NCI-H2227 (cell line): ENCODE measurements around the gene CTH.
"Not testable (repeated sequence)": the region's sequence is repeated elsewhere in the genome, so short reads cannot be mapped to it uniquely, and the experiment has no call there.

Experiments used
- DNase-seq: peaks from one replicate; lab custom pipeline; 2025; ENCODE audit not compliant: unreplicated experiment; lab: John Stamatoyannopoulos, UW

CTH gene

GRCh38 chr1:70405780-70406416 is 5.2 kb upstream of the CTH start:
- DNase-seq = no peak

- no peak for DNase-seq
These were observed 1.9 kb upstream of the CTH start for GRCh38 chr1:70409136-70409535.

- DNase-seq = no peak
These were observed 334 bp downstream of the CTH start for GRCh38 chr1:70411360-70411844.

GRCh38 chr1:70415882-70416281 is 4.8 kb downstream of the CTH start:
- DNase-seq = no peak

GRCh38 chr1:70418973-70419734 is 8.1 kb downstream of the CTH start:
- not testable (repeated sequence) for DNase-seq

GRCh38 chr1:70420320-70420719 is 9.3 kb downstream of the CTH start:
- no peak for DNase-seq

GRCh38 chr1:70426154-70427131 is 15.4 kb downstream of the CTH start:
- no peak for DNase-seq

- DNase-seq = no peak
These were observed 16.9 kb downstream of the CTH start for GRCh38 chr1:70427976-70428375.

- no peak for DNase-seq
These were observed 18.2 kb downstream of the CTH start for GRCh38 chr1:70429219-70429618.

GRCh38 chr1:70429757-70430156 is 18.7 kb downstream of the CTH start:
- DNase-seq = no peak

- no peak for DNase-seq
These were observed 20.2 kb downstream of the CTH start for GRCh38 chr1:70431317-70431716.

GRCh38 chr1:70431874-70432273 is 20.8 kb downstream of the CTH start:
- DNase-seq = no peak

GRCh38 chr1:70434253-70434859 is 23.3 kb downstream of the CTH start:
- no peak for DNase-seq

- no peak for DNase-seq
These were observed 25.7 kb downstream of the CTH start for GRCh38 chr1:70436622-70437251.

GRCh38 chr1:70438529-70438928 is 27.5 kb downstream of the CTH start:
- DNase-seq = no peak

GRCh38 chr1:70440642-70441391 is 29.7 kb downstream of the CTH start:
- no peak for DNase-seq

- no peak for DNase-seq
These were observed 30.4 kb downstream of the CTH start for GRCh38 chr1:70441392-70442035.

- DNase-seq = no peak
These were observed 31.4 kb downstream of the CTH start for GRCh38 chr1:70442490-70442889.

GRCh38 chr1:70443739-70444138 is 32.7 kb downstream of the CTH start:
- DNase-seq = no peak
